K562 (cell line): ENCODE results near the gene LMNTD2. TPM values are rescaled to one million over a fixed set of nuclear protein-coding genes. Genes with fewer than 3 reads are reported as not detected.

Source experiments
- ATAC-seq: fragments of 200-7000 bp; cut with Tn5 transposase; 3 replicates; pipeline ENCODE4 v1.9.1; 2020; ENCODE audit warnings: moderate library complexity
- BruUV-seq: library from RNA; stranded (reverse); fragments of 400-500 nt; replicated peaks from 2 replicates; lab custom pipeline; 2021; lab: Mats Ljungman, UMichigan
- CTCF ChIA-PET: fragments of 300-600 bp; formaldehyde crosslinking; extraction: SDS; loops from one replicate; lab custom pipeline; 2021; ENCODE audit warnings: low intra/inter-chr PET ratio; lab: Yijun Ruan, JAX
- POLR2A ChIA-PET: fragments of 300-600, 350-650 bp; sonication (Branson Sonifier 250); formaldehyde crosslinking; extraction: SDS; loops from one replicate; lab custom pipeline; 2021; ENCODE audit warnings: antibody characterized with exemption, inconsistent platforms; lab: Yijun Ruan, JAX
- DNase-seq, 4 experiments: peaks; one replicate each; pipeline versions ENCODE4 v3.0.0 to v3.0.0-alpha.2; 2011 to 2018; ENCODE audit warnings: low spot score in 3 of 4, mixed read lengths in 3 of 4; ENCODE audit errors: extremely low read depth in 1 of 4
- FAIRE-seq: peaks from 2 replicates; lab custom pipeline; 2011; peaks lifted over from hg19 to GRCh38; lab: Jason Lieb, UNC
- H2AFZ ChIP-seq: 2 replicates; pipeline ENCODE4 v1.6.0; 2011; ENCODE audit warnings: low read depth, low read length, control low read depth, inconsistent platforms
- H3K27ac ChIP-seq: fragments of 200-600 bp; 3 replicates; pipeline ENCODE4 v1.8.0; 2011; ENCODE audit warnings: low read depth, mild to moderate bottlenecking, control low read depth, inconsistent platforms, low read length, moderate library complexity, mixed read lengths; ENCODE audit errors: extremely low read depth
- H3K27me3 ChIP-seq, 2 experiments: fragments of 300-600 bp in 1 of 2; 2 replicates in 1 of 2; 3 replicates in 1 of 2; pipeline versions ENCODE4 v1.6.0 to v1.8.0; 2011; ENCODE audit warnings: inconsistent platforms in 2 of 2, low read length in 2 of 2, mild to moderate bottlenecking in 1 of 2, mixed read lengths in 1 of 2, moderate library complexity in 1 of 2; ENCODE audit not compliant: control insufficient read depth in 2 of 2, insufficient read depth in 2 of 2
- H3K36me3 ChIP-seq: fragments of 300-600 bp; 3 replicates; pipeline ENCODE4 v1.8.0; 2011; ENCODE audit warnings: mild to moderate bottlenecking, low read length, inconsistent platforms; ENCODE audit not compliant: control insufficient read depth, insufficient read depth
- H3K4me1 ChIP-seq, 2 experiments: fragments of 200-600 bp in 1 of 2; replicated peaks in 1 of 2; 2 replicates in 1 of 2; 3 replicates in 1 of 2; pipeline versions ENCODE4 v1.5.1 to v1.8.0; 2011; ENCODE audit warnings: inconsistent platforms in 2 of 2, low read length in 2 of 2, mild to moderate bottlenecking in 1 of 2, mixed read lengths in 1 of 2, moderate library complexity in 1 of 2; ENCODE audit not compliant: control insufficient read depth in 2 of 2, insufficient read depth in 2 of 2
- H3K4me2 ChIP-seq: 2 replicates; pipeline ENCODE4 v1.6.1; 2011; ENCODE audit warnings: low read length, control low read depth, inconsistent platforms, mixed read lengths; ENCODE audit not compliant: insufficient read depth
- H3K4me3 ChIP-seq: fragments of 200-600 bp; sonication (generic), shearing (Covaris generic); 2 replicates; pipeline ENCODE4 v1.5.1; 2016; ENCODE audit warnings: control low read depth, inconsistent platforms
- H3K79me2 ChIP-seq: fragments of 200-600 bp; 3 replicates; pipeline ENCODE4 v1.8.0; 2011; ENCODE audit warnings: low read length, inconsistent platforms; ENCODE audit not compliant: control insufficient read depth, insufficient read depth
- H3K9ac ChIP-seq, 2 experiments: 2 replicates each; pipeline versions ENCODE4 v1.6.0 to v1.6.1; 2011; ENCODE audit warnings: low read depth in 2 of 2, low read length in 2 of 2, control low read depth in 1 of 2, inconsistent platforms in 1 of 2, mild to moderate bottlenecking in 1 of 2, mixed read lengths in 1 of 2; ENCODE audit not compliant: insufficient read depth in 1 of 2
- H3K9me1 ChIP-seq: one replicate; pipeline ENCODE4 v1.6.0; 2011; ENCODE audit warnings: inconsistent platforms, mild to moderate bottlenecking, low read length, moderate library complexity; ENCODE audit not compliant: control insufficient read depth, insufficient read depth
- H3K9me3 ChIP-seq: replicated peaks from 2 replicates; pipeline ENCODE4 v1.5.1; 2011; ENCODE audit warnings: low read depth, low read length, inconsistent platforms; ENCODE audit not compliant: control insufficient read depth, insufficient read depth
- H4K20me1 ChIP-seq: replicated peaks from 2 replicates; pipeline ENCODE4 v1.6.1; 2011; ENCODE audit warnings: low read length, inconsistent platforms, mixed read lengths; ENCODE audit not compliant: control insufficient read depth, insufficient read depth
- CBX2 ChIP-seq: fragments of 200-600 bp; sonication (generic); IDR thresholded peaks from one replicate; pipeline ENCODE4 v1.6.1; 2012; ENCODE audit warnings: mild to moderate bottlenecking, low read length, inconsistent platforms; ENCODE audit not compliant: insufficient read depth, poor library complexity, severe bottlenecking
- CHAMP1 ChIP-seq: fragments of 450-650 bp; IDR thresholded peaks from 2 replicates; pipeline ENCODE4 v1.6.1; 2016; ENCODE audit warnings: mild to moderate bottlenecking
- SIX5 ChIP-seq, 2 experiments: IDR thresholded peaks; 2 replicates each; pipeline ENCODE4 v1.6.1; 2011; ENCODE audit warnings: low read length in 2 of 2, borderline replicate concordance in 1 of 2, low read depth in 1 of 2, mild to moderate bottlenecking in 1 of 2, moderate library complexity in 1 of 2; ENCODE audit not compliant: insufficient read depth in 1 of 2
- ZKSCAN8 ChIP-seq: fragments of 200-800 bp; sonication (Bioruptor generic); IDR thresholded peaks from 2 replicates; pipeline ENCODE4 v1.6.1; 2016; ENCODE audit warnings: missing genetic modification characterization, missing compliant biosample characterization
- ZNF121 ChIP-seq: sonication (generic); formaldehyde crosslinking; conservative IDR thresholded peaks from 2 replicates; pipeline ENCODE4 v1.8.0; 2022; ENCODE audit warnings: missing genetic modification reagents
- WGBS: fragments of 100-300 bp; shearing (Covaris generic); methylation state at CpG from one replicate; pipeline ENCODE4 v1.1.6; 2016; ENCODE audit warnings: low coverage, mixed read lengths; ENCODE audit not compliant: insufficient coverage; ENCODE audit errors: missing lambda C conversion rate; 5-methylcytosine and 5-hydroxymethylcytosine counted together
- in situ Hi-C: fragments of 300-500 bp; cut with MboI; formaldehyde crosslinking; loops from 4 replicates; pipeline ENCODE4 v1.15.0; 2018; ENCODE audit warnings: inconsistent platforms, mixed read lengths
- intact Hi-C: fragments of 100-400 bp; cut with micrococcal nuclease; formaldehyde crosslinking; loops from 2 replicates; pipeline ENCODE4 v1.14.2; 2022
- polyA plus RNA-seq, 8 experiments: library from polyadenylated mRNA; depleted of rRNA in 4 of 8; stranded (reverse) in 5 of 8; unstranded in 3 of 8; fragments of >200 nt; fragmentation: Nextera tagmentation in 2 of 8; fragmentation: Illumina TruSeq in 1 of 8; extraction: Ambion mirVana in 2 of 8; extraction: Trizol in 1 of 8; gene quantifications; 2 replicates each; pipeline versions ENCODE4 v1.2.1 to v1.2.3, GENCODE V29; 2011 to 2014; ENCODE audit warnings: inconsistent platforms in 1 of 8, missing spikeins in 1 of 8
- total RNA-seq, 7 experiments: library from RNA; depleted of rRNA in 6 of 7; stranded (reverse); fragments of >200 nt in 6 of 7; fragmentation: Illumina TruSeq in 2 of 7; extraction: Trizol in 2 of 7; gene quantifications; 2 replicates each; pipeline versions ENCODE4 v1.2.1 to v1.2.3, GENCODE V29; 2011 to 2021; ENCODE audit warnings: low replicate concordance in 1 of 7

LMNTD2 gene
- total and polyA plus RNA-seq, 9 of the 15 experiments (the other 6 are each of a cell fraction or from before 2014, with no cell fraction given), result 0.48 to 4.2 (median 1.5) TPM; not detected in 3

DNA sequence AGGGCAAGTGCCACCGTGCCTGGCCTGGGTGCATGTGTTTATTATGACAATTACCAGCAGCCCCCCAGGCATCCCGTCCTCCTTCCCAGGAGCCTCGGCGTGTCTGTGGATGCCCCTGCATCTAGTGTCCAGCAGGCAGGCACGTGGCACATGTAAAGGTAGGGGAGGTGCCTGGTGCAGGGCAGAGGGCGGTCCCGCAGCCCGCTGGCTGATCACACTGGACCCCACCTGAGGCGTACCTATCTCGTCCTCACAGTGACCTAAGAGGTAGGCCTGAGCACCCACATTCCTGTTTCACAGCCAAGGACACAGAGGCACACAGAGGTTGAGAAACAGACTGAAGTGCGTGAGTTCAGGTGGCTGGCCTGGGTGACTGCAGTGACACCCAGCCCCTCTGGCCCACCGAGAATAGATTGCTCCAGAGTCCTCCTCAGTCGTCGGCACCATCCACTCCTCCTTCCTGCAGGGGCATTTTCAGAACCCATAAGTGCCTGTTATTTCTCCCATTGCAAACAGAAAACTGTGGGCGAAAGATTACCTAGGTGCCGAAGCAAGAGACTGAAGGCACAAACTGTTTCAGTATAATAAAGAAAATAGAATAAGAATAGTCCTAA is 12.7 kb upstream of the LMNTD2 start:
- Histone ChIP-seq H3K4me1 (peaks cover 34 to 66% of the 10 kb centered on the region in 2 experiments), H3K27me3 (no peaks in the 10 kb centered on the region), H2AFZ (no peak overlapping the region), H3K79me2 (peaks cover 45% of the 10 kb centered on the region), H3K9me1 (no peaks in the 10 kb centered on the region), H3K27ac (no peak overlapping the region), H3K4me2 (no peak overlapping the region; the same call in 1 of the 2 replicates), H3K9ac (peak overlapping the region in 1 of 2 experiments; percentile 70; a peak in 2 of 4 replicates), H4K20me1 (peaks cover 15% of the 10 kb centered on the region), H3K4me3 (no peak overlapping the region), H3K9me3 (no peaks in the 10 kb centered on the region), H3K36me3 (peaks cover 12% of the 10 kb centered on the region; the same call in 2 of the 3 replicates)
- intact Hi-C loops, result no loop called here
- no peak for DNase-seq
- ChIA-PET POLR2A (interaction anchor here (0.9 kb wide), 1 partner anchor 9 kb away, joined by 3 read pairs; no protein-coding TSS in a partner anchor), CTCF (no interaction called here)
- 87% methylated on average over 16 of the region's 16 CpGs for WGBS
- no peak for TF ChIP-seq ZNF121
- no TSS peak for BruUV-seq
- in situ Hi-C loops, result no loop called here
- FAIRE-seq, result no peak
- no peak for ATAC-seq

DNA sequence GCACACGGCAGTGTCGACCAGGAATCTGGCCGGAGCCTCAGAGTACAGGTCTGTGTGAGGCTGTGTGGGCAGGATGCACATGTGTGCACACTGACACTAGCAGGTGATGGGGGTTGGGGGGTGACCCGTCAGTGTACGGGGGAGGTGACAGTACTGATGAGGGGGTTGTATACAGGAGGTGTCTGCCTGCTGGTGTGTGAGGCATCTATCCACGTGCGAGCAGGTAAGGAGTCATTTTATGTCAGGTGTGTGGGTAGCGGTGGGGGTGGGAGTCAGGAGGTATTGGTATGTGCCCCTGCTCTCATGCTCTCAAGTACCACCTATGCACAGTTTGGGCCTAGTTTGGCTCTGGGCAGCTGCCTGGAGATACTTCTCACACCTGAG is 11.3 kb upstream of the LMNTD2 start:
- Histone ChIP-seq H3K27ac (no peak overlapping the region), H3K36me3 (peaks cover 5% of the 10 kb centered on the region; the same call in 2 of the 3 replicates), H2AFZ (no peak overlapping the region), H3K79me2 (peaks cover 45% of the 10 kb centered on the region), H3K4me2 (no peak overlapping the region), H3K4me1 (peaks cover 35 to 68% of the 10 kb centered on the region in 2 experiments), H4K20me1 (peaks cover under 1% of the 10 kb centered on the region; the same call in 1 of the 2 replicates)
- ATAC-seq, result no peak
- FAIRE-seq, result no peak
- in situ Hi-C loops, result no loop called here
- WGBS, result 73% methylated on average over 6 of the region's 8 CpGs
- no peak for DNase-seq
- BruUV-seq, result no TSS peak
- intact Hi-C loops, result no loop called here
- TF ChIP-seq SIX5 (IDR thresholded peaks at IDR 0.05; ENCODE audit: borderline replicate concordance in 1 of 2, insufficient read depth in 1 of 2, low read depth in 1 of 2, low read length in 2 of 2) (no peak), CHAMP1 (no peak), CBX2 (no peak), ZKSCAN8 (CRISPR knock-in tag) (no peak)
- TF ChIP-seq, all 486 proteins: peak for 0
- H3K27me3 ChIP-seq, result no peaks in the 10 kb centered on the region
- H3K9me3 ChIP-seq, result no peaks in the 10 kb centered on the region
- no peak overlapping the region for H3K4me3 ChIP-seq
- ChIA-PET POLR2A (interaction anchor here (0.6 kb wide), 1 partner anchor 69 kb away, joined by 3 read pairs; no protein-coding TSS in a partner anchor), CTCF (no interaction called here)
- H3K9me1 ChIP-seq, result no peaks in the 10 kb centered on the region
- peak overlapping the region in 1 of 2 experiments; percentile 48; a peak in 1 of 4 replicates for H3K9ac ChIP-seq
